Common myeloid progenitor, CD34-positive (primary cell): Measurements from ENCODE around the gene HS6ST1.

Experiments
- CTCF ChIA-PET: fragments of 350-600 bp; sonication (Branson Sonifier 250); formaldehyde crosslinking; loops from one replicate; lab custom pipeline; 2021; ENCODE audit warnings: antibody characterized with exemption; lab: Charles Lee
- POLR2A ChIA-PET: fragments of 350-600 bp; sonication (Branson Sonifier 250); formaldehyde crosslinking; loops from one replicate; lab custom pipeline; 2021; ENCODE audit warnings: antibody characterized with exemption; lab: Charles Lee
- DNase-seq, 3 donors: peaks; one replicate each; pipeline versions ENCODE4 v3.0.0 to v3.0.0-alpha.2; 2013
- H3K27ac ChIP-seq, 2 experiments: 1 replicate in 1 of 2; 2 replicates in 1 of 2; pipeline ENCODE4 v1.7.0; 2013; ENCODE audit warnings: inconsistent platforms in 2 of 2, low read length in 2 of 2, mild to moderate bottlenecking in 2 of 2, low read depth in 1 of 2, moderate library complexity in 1 of 2; ENCODE audit not compliant: severe bottlenecking in 2 of 2, insufficient read depth in 1 of 2, poor library complexity in 1 of 2
- H3K27me3 ChIP-seq, 5 experiments: replicated peaks in 2 of 5; 1 replicate in 3 of 5; 2 replicates in 2 of 5; pipeline versions ENCODE4 v1.6.1 to v1.7.0; 2013; ENCODE audit warnings: low read length in 4 of 5, mild to moderate bottlenecking in 2 of 5, moderate library complexity in 2 of 5, inconsistent platforms in 1 of 5; ENCODE audit not compliant: insufficient read depth in 5 of 5, control insufficient read depth in 4 of 5
- H3K36me3 ChIP-seq, 4 experiments: 1 replicate in 2 of 4; 2 replicates in 2 of 4; pipeline versions ENCODE4 v1.6.1 to v1.7.0; 2013; ENCODE audit warnings: low read length in 3 of 4, control low read depth in 1 of 4, mild to moderate bottlenecking in 1 of 4; ENCODE audit not compliant: control insufficient read depth in 4 of 4, insufficient read depth in 4 of 4
- H3K4me1 ChIP-seq, 4 experiments: 1 replicate in 3 of 4; 2 replicates in 1 of 4; pipeline versions ENCODE4 v1.6.1 to v1.7.1; 2013; ENCODE audit warnings: low read length in 3 of 4, mild to moderate bottlenecking in 3 of 4, control low read depth in 1 of 4, inconsistent platforms in 1 of 4, moderate library complexity in 1 of 4; ENCODE audit not compliant: control insufficient read depth in 4 of 4, insufficient read depth in 4 of 4; ENCODE audit errors: control extremely low read depth in 1 of 4
- H3K4me3 ChIP-seq, 7 experiments: 1 replicate in 4 of 7; 2 replicates in 3 of 7; pipeline versions ENCODE4 v1.5.1 to v1.7.0; 2013; ENCODE audit warnings: mild to moderate bottlenecking in 7 of 7, low read length in 6 of 7, moderate library complexity in 6 of 7, inconsistent platforms in 2 of 7, low read depth in 2 of 7, control low read depth in 1 of 7; ENCODE audit not compliant: insufficient read depth in 4 of 7, control insufficient read depth in 1 of 7; ENCODE audit errors: extremely low read depth in 1 of 7
- H3K9me3 ChIP-seq, 5 experiments: 1 replicate in 4 of 5; 2 replicates in 1 of 5; pipeline versions ENCODE4 v1.6.1 to v1.7.1; 2013; ENCODE audit warnings: low read length in 4 of 5, mild to moderate bottlenecking in 2 of 5, inconsistent platforms in 1 of 5, low read depth in 1 of 5, moderate library complexity in 1 of 5; ENCODE audit not compliant: control insufficient read depth in 4 of 5, insufficient read depth in 2 of 5; ENCODE audit errors: control extremely low read depth in 1 of 5
- WGBS: methylation state at CpG from one replicate; pipeline ENCODE4 v1.1.5; 2013; ENCODE audit not compliant: insufficient coverage; 5-methylcytosine and 5-hydroxymethylcytosine counted together

Gene HS6ST1

DNA sequence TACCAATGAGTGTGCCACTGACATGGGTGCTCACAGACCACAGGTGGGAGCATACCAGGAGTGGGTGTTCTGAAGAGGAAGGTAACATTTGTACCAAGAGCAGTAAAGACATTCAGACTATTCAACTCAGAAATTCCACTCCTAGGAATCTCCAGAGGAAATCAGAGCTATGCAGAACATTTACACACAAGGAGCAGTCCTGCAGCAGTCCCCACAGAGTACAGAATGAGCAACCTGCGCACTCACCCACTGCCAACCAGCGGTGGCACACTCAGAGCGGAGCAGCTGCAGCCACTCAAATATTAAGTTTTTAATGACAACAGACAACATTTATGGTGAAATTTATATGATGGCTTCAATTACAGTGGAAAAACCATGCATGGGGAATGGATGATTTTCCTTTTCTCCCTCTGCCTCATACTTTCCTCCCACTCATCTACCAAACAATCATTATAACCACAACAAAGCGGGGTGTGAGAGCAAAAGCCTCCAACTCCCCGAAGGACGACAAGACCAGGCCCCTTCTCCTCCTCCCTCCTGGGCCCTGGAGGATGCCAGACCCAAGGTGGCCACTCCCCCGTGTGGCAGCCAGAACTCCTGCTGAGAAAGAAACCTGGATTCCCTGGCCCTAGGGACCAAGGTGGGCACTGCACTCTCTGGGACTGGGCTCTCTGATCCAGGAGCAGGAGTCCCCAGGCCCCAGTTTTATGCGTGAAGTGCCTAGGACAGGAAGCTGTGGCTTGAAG, 5.4 kb downstream of the HS6ST1 start:
- peak; percentile 41 to 65 (median 60) for DNase-seq

GRCh38 chr2:128312411-128312810, 6.3 kb downstream of the HS6ST1 start:
- no peak overlapping the region for H3K4me3 ChIP-seq
- POLR2A ChIA-PET = no interaction called here
- no peaks in the 10 kb centered on the region for H3K27me3 ChIP-seq
- peaks cover 0 to 93% (median 22%) of the 10 kb centered on the region in 4 experiments for H3K36me3 ChIP-seq
- H3K4me1 ChIP-seq = peaks cover 0 to 64% (median 45%) of the 10 kb centered on the region in 4 experiments
- no peaks in the 10 kb centered on the region for H3K9me3 ChIP-seq
- H3K27ac ChIP-seq = no peak overlapping the region
- no peak for DNase-seq
- CTCF ChIA-PET = interaction anchor here (1.3 kb wide), 1 partner anchor 29 kb away, joined by 7 read pairs; no protein-coding TSS in a partner anchor
- 92% methylated on average over 6 of the region's 6 CpGs for WGBS

More for the DNA sequence above, 5.4 kb downstream of the HS6ST1 start:
- ChIA-PET CTCF (interaction anchor here (1.2 to 1.3 kb wide), 3 partner anchors 12 to 143 kb away, joined by 3 to 7 read pairs (median 4); no protein-coding TSS in a partner anchor), POLR2A (interaction anchor here (1.3 kb wide), 1 partner anchor 8 kb away, joined by 3 read pairs; no protein-coding TSS in a partner anchor)
- H3K36me3 ChIP-seq = peaks cover 0 to 84% (median 22%) of the 10 kb centered on the region in 4 experiments
- H3K27me3 ChIP-seq = no peaks in the 10 kb centered on the region
- no peaks in the 10 kb centered on the region for H3K9me3 ChIP-seq
- no peak overlapping the region for H3K27ac ChIP-seq
- WGBS = 64% methylated on average over 5 of the region's 8 CpGs
- H3K4me3 ChIP-seq = no peak overlapping the region
- H3K4me1 ChIP-seq = peaks cover 0 to 60% (median 42%) of the 10 kb centered on the region in 4 experiments

GRCh38 chr2:128311755-128312341, 6.8 kb downstream of the HS6ST1 start:
- Histone ChIP-seq H3K9me3 (no peaks in the 10 kb centered on the region), H3K27ac (no peak overlapping the region), H3K4me3 (no peak overlapping the region), H3K4me1 (peaks cover 0 to 62% (median 40%) of the 10 kb centered on the region in 4 experiments), H3K27me3 (no peaks in the 10 kb centered on the region), H3K36me3 (peaks cover 0 to 95% (median 24%) of the 10 kb centered on the region in 4 experiments)
- ChIA-PET POLR2A (no interaction called here), CTCF (interaction anchor here (1.9 kb wide), 1 partner anchor 9 kb away, joined by 6 read pairs; no protein-coding TSS in a partner anchor)
- no peak for DNase-seq
- 94% methylated on average over 11 of the region's 11 CpGs for WGBS

DNA sequence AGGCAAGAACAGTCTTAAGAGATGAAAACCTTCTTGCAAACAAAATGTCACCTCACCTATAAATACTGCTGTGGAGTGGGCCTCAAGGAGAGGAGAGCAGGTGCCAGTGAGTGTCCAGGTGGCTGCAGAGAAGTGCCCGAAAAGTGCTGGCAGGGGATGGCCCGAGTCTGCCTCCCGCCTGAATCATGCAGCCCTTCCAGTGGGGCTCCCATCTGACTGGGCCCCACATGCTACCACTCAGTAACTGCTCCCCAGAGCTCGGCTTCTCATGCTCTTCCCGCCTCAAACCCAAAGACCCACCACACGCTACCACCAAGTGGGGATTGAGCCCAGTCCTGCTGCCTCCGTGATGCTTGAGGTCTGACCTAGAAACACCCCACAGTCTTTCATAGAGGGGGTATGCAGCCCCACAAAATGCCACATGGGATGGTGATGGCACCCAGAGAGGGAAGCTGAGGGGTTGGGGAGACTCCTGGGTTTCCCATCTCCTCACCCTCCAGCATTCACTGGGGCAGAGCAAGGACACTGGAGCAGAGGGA, 7.4 kb downstream of the HS6ST1 start:
- H3K9me3 ChIP-seq = no peaks in the 10 kb centered on the region
- no peaks in the 10 kb centered on the region for H3K27me3 ChIP-seq
- ChIA-PET CTCF (interaction anchor here (1.9 kb wide), 1 partner anchor 10 kb away, joined by 6 read pairs; no protein-coding TSS in a partner anchor), POLR2A (interaction anchor here (0.6 kb wide), 1 partner anchor 212 kb away, joined by 3 read pairs; no protein-coding TSS in a partner anchor)
- H3K27ac ChIP-seq = no peak overlapping the region
- H3K4me3 ChIP-seq = no peak overlapping the region
- 97% methylated on average over 6 of the region's 7 CpGs for WGBS
- DNase-seq = no peak
- H3K4me1 ChIP-seq = peaks cover 0 to 57% (median 36%) of the 10 kb centered on the region in 4 experiments
- H3K36me3 ChIP-seq = peaks cover under 1 to 93% (median 24%) of the 10 kb centered on the region in 4 experiments

DNA sequence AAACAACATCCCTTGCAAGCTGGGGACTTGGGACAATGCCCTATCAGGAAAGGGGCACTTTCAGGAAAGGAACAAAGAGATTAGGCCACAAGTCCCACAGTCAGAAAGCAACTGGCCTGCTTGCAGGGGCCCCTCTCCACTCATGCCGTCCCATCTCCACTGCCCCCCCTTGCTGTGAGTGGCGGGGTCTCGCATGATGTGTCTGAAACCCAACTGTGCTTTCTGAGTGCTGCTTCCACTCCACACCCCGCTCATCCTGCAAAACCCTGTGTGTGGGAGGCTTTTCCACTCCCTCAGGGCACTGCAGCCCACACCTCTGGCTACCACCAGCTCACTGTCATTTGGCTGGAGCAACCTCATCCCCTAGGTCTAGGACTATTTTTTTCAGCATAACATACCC, 7.9 kb downstream of the HS6ST1 start:
- 77% methylated on average over 4 of the region's 4 CpGs for WGBS
- no peaks in the 10 kb centered on the region for H3K27me3 ChIP-seq
- ChIA-PET POLR2A (interaction anchor here (0.6 kb wide), 1 partner anchor 211 kb away, joined by 3 read pairs; no protein-coding TSS in a partner anchor), CTCF (interaction anchor here (0.9 to 1.9 kb wide), 3 partner anchors 9 to 134 kb away, joined by 3 to 6 read pairs (median 4); no protein-coding TSS in a partner anchor)
- H3K4me1 ChIP-seq = peaks cover 0 to 52% (median 35%) of the 10 kb centered on the region in 4 experiments
- H3K4me3 ChIP-seq = no peak overlapping the region
- H3K36me3 ChIP-seq = peaks cover 3 to 93% (median 22%) of the 10 kb centered on the region in 4 experiments
- H3K9me3 ChIP-seq = no peaks in the 10 kb centered on the region
- DNase-seq = no peak
- H3K27ac ChIP-seq = no peak overlapping the region

GRCh38 chr2:128310094-128310716, 8.5 kb downstream of the HS6ST1 start:
- POLR2A ChIA-PET = interaction anchor here (0.6 kb wide), 2 partner anchors 211 to 633 kb away, joined by 3 read pairs; no protein-coding TSS in a partner anchor
- Histone ChIP-seq H3K27me3 (no peaks in the 10 kb centered on the region), H3K9me3 (no peaks in the 10 kb centered on the region), H3K4me3 (no peak overlapping the region), H3K36me3 (peaks cover 3 to 93% (median 19%) of the 10 kb centered on the region in 4 experiments), H3K27ac (no peak overlapping the region), H3K4me1 (peaks cover 0 to 50% (median 35%) of the 10 kb centered on the region in 4 experiments)
- CTCF ChIA-PET = interaction anchor here (0.9 to 1.9 kb wide), 4 partner anchors 8 to 134 kb away, joined by 3 to 6 read pairs (median 5); no protein-coding TSS in a partner anchor
- DNase-seq = no peak
- WGBS = 100% methylated on average over 3 of the region's 12 CpGs
